ENCODE measurements around the gene SYNE4. TPM values are rescaled to one million over a fixed set of nuclear protein-coding genes. Genes with fewer than 3 reads are reported as not detected.

SYNE4 gene
- total and polyA plus RNA-seq, 2 of the 4 experiments (the other 2 are of a cell fraction), result 0.27 TPM; not detected in 1

DNA sequence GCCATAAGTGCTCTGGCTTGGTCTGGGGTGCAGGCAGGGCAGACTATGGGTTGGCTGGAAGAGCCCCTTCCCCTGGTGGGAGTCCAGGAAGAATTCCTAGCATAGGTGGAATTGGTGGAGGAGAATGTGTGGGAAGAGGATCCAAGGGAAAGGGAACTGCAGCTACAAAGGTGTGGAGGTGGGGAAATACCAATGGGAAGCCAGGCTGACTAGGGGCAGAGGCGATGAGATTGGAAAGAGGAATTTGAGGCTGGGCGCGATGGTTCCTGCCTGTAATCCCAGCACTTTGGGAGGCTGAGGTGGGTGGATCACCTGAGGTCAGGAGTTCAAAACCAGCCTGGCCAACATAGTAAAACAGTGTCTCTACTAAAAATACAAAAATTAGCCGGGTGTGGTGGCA, 18.5 kb downstream of the SYNE4 start:
- Histone ChIP-seq H3K36me3 (ENCODE audit: control insufficient read depth, insufficient read depth, low read length) (no peaks in the 10 kb centered on the region), H3K4me3 (ENCODE audit: insufficient read depth, low read depth, low read length) (no peak overlapping the region), H3K56ac (ENCODE audit: extremely low read depth, insufficient read depth, low read length) (no peak overlapping the region), H3K27me3 (ENCODE audit: control insufficient read depth, insufficient read depth, low read length) (peaks cover 20% of the 10 kb centered on the region), H3K9me3 (ENCODE audit: control insufficient read depth, insufficient read depth, low read length) (peaks cover 5% of the 10 kb centered on the region), H3K9ac (ENCODE audit: low read depth, low read length) (no peak overlapping the region), H4K91ac (ENCODE audit: insufficient read depth, low read depth, low read length) (no peak overlapping the region), H2BK120ac (ENCODE audit: low read depth, low read length) (no peak overlapping the region), H3K4me1 (ENCODE audit: control insufficient read depth, insufficient read depth, low read length) (no peaks in the 10 kb centered on the region), H4K20me1 (ENCODE audit: insufficient read depth, low read length) (no peaks in the 10 kb centered on the region; the same call in 1 of the 2 replicates), H3K23ac (ENCODE audit: low read depth, low read length) (no peak overlapping the region), H4K8ac (ENCODE audit: low read depth in 2 of 2, low read length in 2 of 2) (no peak overlapping the region), H3K27ac (ENCODE audit: insufficient read depth, low read length) (no peak overlapping the region), H3K4ac (ENCODE audit: low read depth, low read length) (no peak overlapping the region), H2AFZ (replicated peaks; ENCODE audit: low read length, poor library complexity) (no peak overlapping the region), H3K14ac (replicated peaks; ENCODE audit: low read depth, low read length) (no peak overlapping the region), H4K5ac (ENCODE audit: low read depth, low read length) (no peak overlapping the region), H3K18ac (ENCODE audit: low read depth, low read length) (no peak overlapping the region), H2AK5ac (ENCODE audit: low read depth, low read length) (no peak overlapping the region), H2BK20ac (ENCODE audit: low read depth, low read length) (no peak overlapping the region), H3K4me2 (ENCODE audit: low read depth, low read length) (no peak overlapping the region), H3K79me1 (ENCODE audit: low read depth in 1 of 2, low read length in 2 of 2) (peaks cover 0 to 3% of the 10 kb centered on the region in 2 experiments; a peak in 1 of 4 replicates), H2BK5ac (ENCODE audit: low read depth, low read length, poor library complexity, severe bottlenecking) (no peak overlapping the region), H2AK9ac (replicated peaks; ENCODE audit: low read depth, low read length, poor library complexity) (no peak overlapping the region), H3K9me1 (ENCODE audit: insufficient read depth, low read length) (no peaks in the 10 kb centered on the region), H2BK15ac (ENCODE audit: low read depth, low read length) (no peak overlapping the region)
- dilution Hi-C loops (cut with HindIII; ENCODE audit: low sequenced_read_pairs, unreplicated experiment) (no loop called here), intact Hi-C loops (cut with micrococcal nuclease) (no loop called here), in situ Hi-C loops (cut with MboI; ENCODE audit: low sequenced_read_pairs) (no loop called here)
- no peak for DNase-seq
- CTCF ChIA-PET, result no interaction called here
- TF ChIP-seq SMC3 (IDR thresholded peaks at IDR 0.05; ENCODE audit: low read depth, low read length), result no peak
- WGBS, 2 experiments (ENCODE audit: extremely low coverage in 2 of 2, insufficient read length in 1 of 2), result no CpG with 5 or more reads among the region's 4 CpGs
- ATAC-seq (ENCODE audit: low read depth), result no peak
- BruUV-seq (replicated peaks), result no TSS peak
- POLR2A ChIA-PET (ENCODE audit: unreplicated experiment), result no interaction called here
